ENCODE results near the gene NPAS3. TPM values are rescaled to one million over a fixed set of nuclear protein-coding genes. Genes with fewer than 3 reads are reported as not detected.

NPAS3 gene
- total RNA-seq, 1 donor from 2014 or later: 5.2 TPM

- H3K9me3 Mint-ChIP-seq: no peaks in the 10 kb centered on the region
- H3K4me1 Mint-ChIP-seq: peaks cover 8% of the 10 kb centered on the region
- H3K4me3 Mint-ChIP-seq: no peak overlapping the region
- DNase-seq (ENCODE audit: low spot score in 2 of 2, unreplicated experiment in 2 of 2): no peak
- H3K27ac Mint-ChIP-seq: no peak overlapping the region
- no peaks in the 10 kb centered on the region for H3K36me3 Mint-ChIP-seq
- TF ChIP-seq, protein P1, sequence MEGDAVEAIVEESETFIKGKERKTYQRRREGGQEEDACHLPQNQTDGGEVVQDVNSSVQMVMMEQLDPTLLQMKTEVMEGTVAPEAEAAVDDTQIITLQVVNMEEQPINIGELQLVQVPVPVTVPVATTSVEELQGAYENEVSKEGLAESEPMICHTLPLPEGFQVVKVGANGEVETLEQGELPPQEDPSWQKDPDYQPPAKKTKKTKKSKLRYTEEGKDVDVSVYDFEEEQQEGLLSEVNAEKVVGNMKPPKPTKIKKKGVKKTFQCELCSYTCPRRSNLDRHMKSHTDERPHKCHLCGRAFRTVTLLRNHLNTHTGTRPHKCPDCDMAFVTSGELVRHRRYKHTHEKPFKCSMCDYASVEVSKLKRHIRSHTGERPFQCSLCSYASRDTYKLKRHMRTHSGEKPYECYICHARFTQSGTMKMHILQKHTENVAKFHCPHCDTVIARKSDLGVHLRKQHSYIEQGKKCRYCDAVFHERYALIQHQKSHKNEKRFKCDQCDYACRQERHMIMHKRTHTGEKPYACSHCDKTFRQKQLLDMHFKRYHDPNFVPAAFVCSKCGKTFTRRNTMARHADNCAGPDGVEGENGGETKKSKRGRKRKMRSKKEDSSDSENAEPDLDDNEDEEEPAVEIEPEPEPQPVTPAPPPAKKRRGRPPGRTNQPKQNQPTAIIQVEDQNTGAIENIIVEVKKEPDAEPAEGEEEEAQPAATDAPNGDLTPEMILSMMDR (IDR thresholded peaks at IDR 0.05; ENCODE audit: unreplicated experiment): no peak
- H3K27me3 Mint-ChIP-seq (ENCODE audit: low read depth): peaks cover 11% of the 10 kb centered on the region
Observed at GRCh38 chr14:33505266-33505962, 566.7 kb downstream of the NPAS3 start.

DNA sequence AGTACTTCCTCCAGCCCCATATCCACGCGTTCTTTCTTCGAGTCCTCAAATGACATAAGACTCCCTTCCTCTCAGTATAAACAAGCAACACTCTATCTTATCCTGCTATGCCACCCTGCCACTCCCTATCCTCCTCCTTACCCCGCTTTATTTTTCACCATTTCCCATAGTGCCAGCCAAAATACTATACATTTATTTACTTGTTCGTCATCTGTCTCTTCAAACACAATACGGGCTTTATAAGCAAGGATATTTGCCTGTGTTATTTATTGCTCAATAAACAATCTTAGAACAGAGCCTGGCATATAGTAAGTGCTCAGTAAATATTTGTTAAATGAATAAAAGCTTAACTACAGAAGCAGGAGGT, 567.3 kb downstream of the NPAS3 start:
- H3K27ac Mint-ChIP-seq: no peak overlapping the region
- TF ChIP-seq, protein P1 (IDR thresholded peaks at IDR 0.05; ENCODE audit: unreplicated experiment): no peak
- peaks cover 12% of the 10 kb centered on the region for H3K4me1 Mint-ChIP-seq
- no peaks in the 10 kb centered on the region for H3K36me3 Mint-ChIP-seq
- H3K9me3 Mint-ChIP-seq: no peaks in the 10 kb centered on the region
- no peak overlapping the region for H3K4me3 Mint-ChIP-seq
- DNase-seq (ENCODE audit: low spot score in 2 of 2, unreplicated experiment in 2 of 2): no peak
- H3K27me3 Mint-ChIP-seq (ENCODE audit: low read depth): peaks cover 11% of the 10 kb centered on the region

GRCh38 chr14:33508126-33509062, 569.7 kb downstream of the NPAS3 start:
- no peak overlapping the region for H3K4me3 Mint-ChIP-seq
- no peak for DNase-seq (ENCODE audit: low spot score in 2 of 2, unreplicated experiment in 2 of 2)
- H3K4me1 Mint-ChIP-seq: peaks cover 22% of the 10 kb centered on the region
- no peak overlapping the region for H3K27ac Mint-ChIP-seq
- H3K36me3 Mint-ChIP-seq: no peaks in the 10 kb centered on the region
- H3K9me3 Mint-ChIP-seq: no peaks in the 10 kb centered on the region
- TF ChIP-seq, protein P1 (IDR thresholded peaks at IDR 0.05; ENCODE audit: unreplicated experiment): no peak
- H3K27me3 Mint-ChIP-seq (ENCODE audit: low read depth): peaks cover 3% of the 10 kb centered on the region

- H3K36me3 Mint-ChIP-seq: no peaks in the 10 kb centered on the region
- no peak overlapping the region for H3K4me3 Mint-ChIP-seq
- H3K27ac Mint-ChIP-seq: no peak overlapping the region
- H3K4me1 Mint-ChIP-seq: peaks cover 22% of the 10 kb centered on the region
- peaks cover 3% of the 10 kb centered on the region for H3K27me3 Mint-ChIP-seq (ENCODE audit: low read depth)
- TF ChIP-seq, protein P1 (IDR thresholded peaks at IDR 0.05; ENCODE audit: unreplicated experiment): no peak
- no peak for DNase-seq (ENCODE audit: low spot score in 2 of 2, unreplicated experiment in 2 of 2)
- H3K9me3 Mint-ChIP-seq: no peaks in the 10 kb centered on the region
Observed at GRCh38 chr14:33509454-33509853, 570.8 kb downstream of the NPAS3 start.

DNA sequence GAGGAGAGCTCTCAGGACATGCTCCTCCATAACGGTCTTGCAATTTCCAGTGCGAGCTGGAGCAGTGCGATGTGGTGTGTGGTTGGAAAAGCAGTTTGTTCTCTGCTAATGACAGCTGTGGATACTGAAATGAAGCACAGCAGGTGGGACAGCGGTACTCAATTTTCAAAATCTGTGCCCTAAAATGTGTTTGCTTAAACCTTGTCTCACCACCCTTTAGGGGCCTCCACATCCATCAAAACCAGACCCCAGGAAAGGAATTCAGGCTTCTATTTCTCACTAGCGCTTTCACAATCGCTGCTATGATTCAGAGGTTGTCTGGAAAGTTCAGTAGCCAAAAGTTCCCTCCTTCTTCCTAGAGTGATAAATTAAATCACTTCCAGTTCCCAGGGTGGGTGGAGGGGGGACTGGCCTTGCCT, 571.4 kb downstream of the NPAS3 start:
- Mint-ChIP-seq H3K27me3 (ENCODE audit: low read depth) (peaks cover 3% of the 10 kb centered on the region), H3K36me3 (no peaks in the 10 kb centered on the region), H3K27ac (no peak overlapping the region), H3K9me3 (no peaks in the 10 kb centered on the region), H3K4me1 (peaks cover 25% of the 10 kb centered on the region), H3K4me3 (no peak overlapping the region)
- TF ChIP-seq, protein P1 (IDR thresholded peaks at IDR 0.05; ENCODE audit: unreplicated experiment): no peak
- DNase-seq (ENCODE audit: low spot score in 2 of 2, unreplicated experiment in 2 of 2): no peak

Data from mesothelial cell of epicardium (in vitro differentiated cells).